WTC11 (cell line): ENCODE results near the gene LCNL1.

ENCODE experiments used
- CTCF ChIP-seq: fragments of 200-600 bp; IDR thresholded peaks from 2 replicates; pipeline ENCODE4 v1.8.0; 2022; ENCODE audit warnings: antibody characterized with exemption
- SOX15 ChIP-seq: fragments of 250-450 bp; sonication (Bioruptor Pico); IDR thresholded peaks from 2 replicates; pipeline ENCODE4 v1.9.0; 2021; ENCODE audit warnings: mild to moderate bottlenecking
- USF1 ChIP-seq: sonication (generic); formaldehyde crosslinking; IDR thresholded peaks from 2 replicates; pipeline ENCODE4 v1.8.0; 2022; ENCODE audit warnings: mild to moderate bottlenecking, missing genetic modification reagents
- USF2 ChIP-seq: sonication (generic); formaldehyde crosslinking; IDR thresholded peaks from 2 replicates; pipeline ENCODE4 v1.8.1; 2023; ENCODE audit warnings: mild to moderate bottlenecking, missing genetic modification reagents, moderate library complexity

GRCh38 chr9:136936645-136937170, 46.1 kb upstream of the LCNL1 start:
- TF ChIP-seq USF2 (CRISPR knock-in tag) (no peak), CTCF (no peak), USF1 (CRISPR knock-in tag) (no peak), SOX15 (no peak)
